Neural progenitor cell (in vitro differentiated cells): ENCODE data around the gene ARID3A. TPM values are rescaled to one million over a fixed set of nuclear protein-coding genes. Genes with fewer than 3 reads are reported as not detected.

ENCODE experiments used
- DNase-seq: peaks from one replicate; pipeline ENCODE4 v3.0.0-alpha.2; 2016; ENCODE audit warnings: low spot score
- H2AFZ ChIP-seq: fragments of 200-600 bp; sonication (generic); replicated peaks from 2 replicates; pipeline ENCODE4 v1.6.1; 2016; ENCODE audit warnings: antibody characterized with exemption
- H3F3A ChIP-seq: fragments of 200-600 bp; sonication (generic); 2 replicates; pipeline ENCODE4 v1.6.1; 2016; ENCODE audit warnings: antibody characterized with exemption, low read depth
- H3K27ac ChIP-seq: fragments of 200-600 bp; sonication (generic); 2 replicates; pipeline ENCODE4 v1.5.1; 2016; ENCODE audit warnings: mild to moderate bottlenecking
- H3K27me3 ChIP-seq: fragments of 200-600 bp; sonication (generic); 2 replicates; pipeline ENCODE4 v1.6.1; 2016; ENCODE audit warnings: mild to moderate bottlenecking, moderate library complexity
- H3K36me3 ChIP-seq: fragments of 200-600 bp; sonication (generic); 2 replicates; pipeline ENCODE4 v1.5.1; 2016
- H3K4me1 ChIP-seq: fragments of 200-600 bp; sonication (generic); 2 replicates; pipeline ENCODE4 v1.6.1; 2016; ENCODE audit warnings: mixed run types
- H3K4me2 ChIP-seq: fragments of 200-600 bp; sonication (generic); 2 replicates; pipeline ENCODE4 v1.6.1; 2016
- H3K4me3 ChIP-seq: fragments of 200-600 bp; sonication (generic); 2 replicates; pipeline ENCODE4 v1.5.1; 2016
- H3K79me2 ChIP-seq: fragments of 200-600 bp; sonication (generic); 2 replicates; pipeline ENCODE4 v1.6.1; 2016; ENCODE audit warnings: low read depth
- H3K9ac ChIP-seq: fragments of 200-600 bp; sonication (generic); 2 replicates; pipeline ENCODE4 v1.6.1; 2016
- H3K9me3 ChIP-seq: fragments of 200-600 bp; sonication (generic); 2 replicates; pipeline ENCODE4 v1.5.1; 2016; ENCODE audit warnings: low read depth
- H4K20me1 ChIP-seq: fragments of 200-600 bp; sonication (generic); 2 replicates; pipeline ENCODE4 v1.6.1; 2016; ENCODE audit warnings: low read depth
- H3K27ac Mint-ChIP-seq: 3 replicates; pipeline ENCODE4 v1.8.0; 2021; ENCODE audit warnings: mixed read lengths
- H3K27me3 Mint-ChIP-seq: 2 replicates; pipeline ENCODE4 v1.8.0; 2022; ENCODE audit warnings: low read depth, mild to moderate bottlenecking, inconsistent platforms, moderate library complexity, mixed read lengths; ENCODE audit not compliant: insufficient read depth
- H3K36me3 Mint-ChIP-seq: 3 replicates; pipeline ENCODE4 v1.8.0; 2021; ENCODE audit warnings: mixed read lengths
- H3K4me1 Mint-ChIP-seq: 3 replicates; pipeline ENCODE4 v1.8.0; 2021; ENCODE audit warnings: mixed read lengths
- H3K4me3 Mint-ChIP-seq: 3 replicates; pipeline ENCODE4 v1.8.0; 2021; ENCODE audit warnings: mild to moderate bottlenecking, moderate library complexity, mixed read lengths
- H3K9me3 Mint-ChIP-seq: 3 replicates; pipeline ENCODE4 v1.8.0; 2020; ENCODE audit warnings: mixed read lengths
- CTCF ChIP-seq: fragments of 200-600 bp; sonication (generic); IDR thresholded peaks from 2 replicates; pipeline ENCODE4 v1.5.1; 2017; ENCODE audit warnings: antibody characterized with exemption, mild to moderate bottlenecking
- EZH2 ChIP-seq: fragments of 200-600 bp; sonication (generic); IDR thresholded peaks from 2 replicates; pipeline ENCODE4 v1.6.1; 2017; ENCODE audit warnings: antibody characterized with exemption, mild to moderate bottlenecking, moderate library complexity
- EZH2phosphoT487 ChIP-seq: fragments of 200-600 bp; sonication (generic); IDR thresholded peaks from 2 replicates; pipeline ENCODE4 v1.6.1; 2017; ENCODE audit warnings: antibody characterized with exemption
- total RNA-seq: library from RNA; depleted of rRNA; stranded (reverse); fragments of >200 nt; gene quantifications from 2 replicates; pipeline ENCODE4 v1.2.3, GENCODE V29; 2015; ENCODE audit warnings: low replicate concordance

The ARID3A gene
- total RNA-seq, 1 donor from 2014 or later: 25.5 TPM

DNA sequence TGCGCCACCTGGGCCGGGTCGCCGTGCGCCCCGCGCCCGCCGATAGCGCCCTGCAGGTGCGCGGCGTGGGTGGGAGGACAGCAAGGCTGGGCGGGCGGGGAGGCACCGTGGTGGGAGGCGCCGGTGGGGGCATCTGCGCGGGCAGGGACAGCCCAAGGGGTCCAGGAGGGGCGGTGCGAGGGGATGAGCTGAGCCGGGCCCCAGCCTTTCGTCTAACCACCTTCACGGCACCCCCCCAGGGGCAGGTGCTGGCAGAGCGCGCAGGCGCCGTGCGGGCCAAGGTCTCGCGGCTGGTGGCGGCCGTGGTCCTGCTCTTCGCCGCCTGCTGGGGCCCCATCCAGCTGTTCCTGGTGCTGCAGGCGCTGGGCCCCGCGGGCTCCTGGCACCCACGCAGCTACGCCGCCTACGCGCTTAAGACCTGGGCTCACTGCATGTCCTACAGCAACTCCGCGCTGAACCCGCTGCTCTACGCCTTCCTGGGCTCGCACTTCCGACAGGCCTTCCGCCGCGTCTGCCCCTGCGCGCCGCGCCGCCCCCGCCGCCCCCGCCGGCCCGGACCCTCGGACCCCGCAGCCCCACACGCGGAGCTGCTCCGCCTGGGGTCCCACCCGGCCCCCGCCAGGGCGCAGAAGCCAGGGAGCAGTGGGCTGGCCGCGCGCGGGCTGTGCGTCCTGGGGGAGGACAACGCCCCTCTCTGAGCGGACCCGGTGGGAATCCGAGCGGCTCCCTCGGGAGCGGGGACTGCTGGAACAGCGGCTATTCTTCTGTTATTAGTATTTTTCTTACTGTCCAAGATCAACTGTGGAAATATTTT is 5.6 kb upstream of the ARID3A start:
- Mint-ChIP-seq H3K4me1 (peaks cover 10% of the 10 kb centered on the region), H3K9me3 (no peaks in the 10 kb centered on the region), H3K36me3 (no peaks in the 10 kb centered on the region), H3K27me3 (peaks cover 21% of the 10 kb centered on the region), H3K4me3 (peak overlapping the region; percentile 75), H3K27ac (no peak overlapping the region)
- Histone ChIP-seq H3K79me2 (no peaks in the 10 kb centered on the region), H3K4me2 (peak overlapping the region; percentile 76), H3K4me1 (peaks cover 9% of the 10 kb centered on the region), H3F3A (peaks cover 66% of the 10 kb centered on the region), H4K20me1 (peaks cover 23% of the 10 kb centered on the region), H2AFZ (no peak overlapping the region), H3K27me3 (peaks cover 76% of the 10 kb centered on the region), H3K27ac (no peak overlapping the region), H3K9ac (no peak overlapping the region), H3K4me3 (peak overlapping the region; percentile 41), H3K36me3 (no peaks in the 10 kb centered on the region), H3K9me3 (no peaks in the 10 kb centered on the region)
- peak; percentile 46 for DNase-seq
- peak; percentile 98 for TF ChIP-seq EZH2
- peak; percentile 90 for TF ChIP-seq EZH2phosphoT487
- TF ChIP-seq CTCF: no peak

- no peaks in the 10 kb centered on the region for H3K9me3 Mint-ChIP-seq
- Histone ChIP-seq H3K4me3 (peak overlapping the region; percentile 97), H3K27ac (no peak overlapping the region), H3K9ac (no peak overlapping the region), H3K27me3 (peaks cover 32% of the 10 kb centered on the region), H3K4me1 (peaks cover 15% of the 10 kb centered on the region), H3K4me2 (peak overlapping the region; percentile 84), H3K36me3 (no peaks in the 10 kb centered on the region), H3F3A (peaks cover 58% of the 10 kb centered on the region), H3K9me3 (no peaks in the 10 kb centered on the region), H2AFZ (no peak overlapping the region), H3K79me2 (peaks cover 39% of the 10 kb centered on the region), H4K20me1 (peaks cover 31% of the 10 kb centered on the region)
- peaks cover 15% of the 10 kb centered on the region for H3K27me3 Mint-ChIP-seq
- peak overlapping the region; percentile 83 for H3K4me3 Mint-ChIP-seq
- H3K27ac Mint-ChIP-seq: no peak overlapping the region
- DNase-seq: no peak
- TF ChIP-seq CTCF (no peak), EZH2 (no peak), EZH2phosphoT487 (no peak)
- no peaks in the 10 kb centered on the region for H3K36me3 Mint-ChIP-seq
- H3K4me1 Mint-ChIP-seq: peaks cover 8% of the 10 kb centered on the region
These were observed 1.2 kb upstream of the ARID3A start for GRCh38 chr19:924553-925086.

- H3K27ac ChIP-seq: no peak overlapping the region
- H3K4me3 ChIP-seq: peak overlapping the region; percentile 97
These were observed 729 bp upstream of the ARID3A start for GRCh38 chr19:925087-925525.

DNA sequence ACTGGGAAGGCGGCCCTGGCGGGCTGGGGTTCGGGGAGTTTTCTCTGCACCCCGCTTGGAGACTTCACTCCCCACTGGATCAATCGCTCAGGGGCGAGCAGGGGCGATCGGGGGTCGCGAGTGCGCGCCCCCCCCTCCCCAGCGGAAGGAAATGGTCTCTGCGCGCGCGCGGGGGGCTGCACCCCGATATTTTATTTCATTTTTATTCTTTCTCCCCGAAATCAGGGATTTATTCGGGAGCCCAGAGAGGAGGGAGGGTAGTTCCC is 421 bp downstream of the ARID3A start:
- Histone ChIP-seq H4K20me1 (peaks cover 29% of the 10 kb centered on the region), H3K79me2 (peaks cover 55% of the 10 kb centered on the region), H3F3A (peaks cover 50% of the 10 kb centered on the region), H3K9me3 (no peaks in the 10 kb centered on the region), H2AFZ (no peak overlapping the region), H3K4me1 (peaks cover 10% of the 10 kb centered on the region), H3K27me3 (peaks cover 16% of the 10 kb centered on the region), H3K36me3 (no peaks in the 10 kb centered on the region), H3K27ac (peak overlapping the region; percentile 31), H3K9ac (peak overlapping the region; percentile 79), H3K4me3 (peak overlapping the region; percentile 97), H3K4me2 (peak overlapping the region; percentile 84)
- peaks cover 8% of the 10 kb centered on the region for H3K27me3 Mint-ChIP-seq
- DNase-seq: no peak
- peaks cover 6% of the 10 kb centered on the region for H3K4me1 Mint-ChIP-seq
- no peak for TF ChIP-seq CTCF
- TF ChIP-seq EZH2phosphoT487: no peak
- no peak for TF ChIP-seq EZH2
- H3K27ac Mint-ChIP-seq: no peak overlapping the region
- H3K4me3 Mint-ChIP-seq: peak overlapping the region; percentile 83
- peaks cover 4% of the 10 kb centered on the region for H3K36me3 Mint-ChIP-seq
- no peaks in the 10 kb centered on the region for H3K9me3 Mint-ChIP-seq

More at GRCh38 chr19:925087-925525, 729 bp upstream of the ARID3A start:
- Histone ChIP-seq H3K9ac (no peak overlapping the region), H3K9me3 (no peaks in the 10 kb centered on the region), H3K36me3 (no peaks in the 10 kb centered on the region), H4K20me1 (peaks cover 30% of the 10 kb centered on the region), H2AFZ (no peak overlapping the region), H3K4me2 (peak overlapping the region; percentile 84), H3F3A (peaks cover 58% of the 10 kb centered on the region), H3K27me3 (peaks cover 27% of the 10 kb centered on the region), H3K4me1 (peaks cover 11% of the 10 kb centered on the region), H3K79me2 (peaks cover 44% of the 10 kb centered on the region)
- H3K27ac Mint-ChIP-seq: no peak overlapping the region
- H3K9me3 Mint-ChIP-seq: no peaks in the 10 kb centered on the region
- peak; percentile 61 for DNase-seq
- H3K4me1 Mint-ChIP-seq: peaks cover 8% of the 10 kb centered on the region
- TF ChIP-seq EZH2phosphoT487: no peak
- TF ChIP-seq EZH2: no peak
- peaks cover 4% of the 10 kb centered on the region for H3K36me3 Mint-ChIP-seq
- H3K4me3 Mint-ChIP-seq: peak overlapping the region; percentile 83
- H3K27me3 Mint-ChIP-seq: peaks cover 15% of the 10 kb centered on the region
